Measurements from ENCODE around the gene KIF15.

The KIF15 gene

DNA sequence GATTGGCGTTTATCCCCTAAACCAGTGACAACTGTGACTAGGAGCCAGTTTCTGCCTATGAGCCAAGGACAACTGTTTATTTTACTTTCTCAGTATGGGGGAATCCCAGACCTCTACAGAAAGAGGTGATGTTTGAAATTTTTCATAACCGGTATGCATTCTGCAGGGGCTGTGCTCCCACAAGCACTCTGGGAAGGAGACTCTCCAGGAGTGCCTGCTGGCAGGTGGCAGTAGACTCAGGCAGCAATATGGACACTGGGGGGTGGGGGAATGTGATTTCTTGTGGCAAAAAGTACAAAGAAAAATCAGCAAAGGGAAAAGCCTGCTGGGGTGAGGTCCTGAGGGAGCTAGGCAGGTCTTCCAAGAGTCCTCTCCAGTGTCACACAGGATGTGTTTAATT lies 118.7 kb downstream of the KIF15 start:
- no peak for DNase-seq

GRCh38 chr3:44883213-44883955 lies 121.8 kb downstream of the KIF15 start:
- no peak for DNase-seq

DNA sequence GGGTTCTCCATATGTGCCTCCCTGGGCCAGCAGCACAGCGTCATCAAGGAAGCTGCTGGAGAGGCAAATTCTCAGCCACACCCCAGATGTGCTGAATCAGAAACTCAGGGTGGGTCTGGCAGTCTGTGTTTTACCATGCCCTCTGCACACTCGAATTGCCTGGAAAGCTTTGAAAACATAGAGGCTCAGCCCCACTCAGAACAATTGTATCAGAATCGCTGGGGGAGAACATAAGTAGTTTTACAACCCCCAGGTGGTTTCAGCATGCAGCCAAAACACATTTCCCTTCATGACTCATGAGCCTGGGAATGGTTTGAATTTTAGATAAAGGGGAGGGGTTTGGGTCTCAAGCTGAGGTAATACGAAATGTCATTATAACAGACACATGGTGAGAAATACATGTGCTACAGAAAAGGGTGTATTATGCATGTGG lies 122.4 kb downstream of the KIF15 start:
- DNase-seq = peak; percentile 93

- peak; percentile 98 for DNase-seq
These were observed 124.0 kb downstream of the KIF15 start for GRCh38 chr3:44885618-44886017.

DNA sequence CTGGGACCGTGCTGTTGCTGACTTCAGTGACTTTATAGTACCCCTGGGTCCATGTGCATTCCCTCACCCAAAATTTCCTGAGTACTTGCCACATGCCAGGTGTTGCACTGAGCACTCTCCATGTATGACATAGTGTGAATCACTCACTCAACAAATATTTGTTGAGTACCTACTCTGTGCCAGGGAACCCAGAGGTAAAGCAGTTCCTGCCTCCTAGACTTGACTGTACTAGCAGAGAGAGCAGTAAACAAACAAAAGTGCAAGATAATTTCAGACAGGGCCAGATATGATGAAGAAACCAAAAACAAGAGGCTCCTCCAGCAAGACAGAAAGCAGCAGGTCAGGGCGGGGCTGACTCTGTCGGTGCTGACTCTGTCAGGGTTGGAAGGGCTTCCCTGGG lies 125.0 kb downstream of the KIF15 start:
- DNase-seq = peak; percentile 21

- no peak for DNase-seq
These were observed 125.5 kb downstream of the KIF15 start for GRCh38 chr3:44887101-44887500.

- DNase-seq = no peak
These were observed 128.7 kb downstream of the KIF15 start for GRCh38 chr3:44890258-44890657.

DNA sequence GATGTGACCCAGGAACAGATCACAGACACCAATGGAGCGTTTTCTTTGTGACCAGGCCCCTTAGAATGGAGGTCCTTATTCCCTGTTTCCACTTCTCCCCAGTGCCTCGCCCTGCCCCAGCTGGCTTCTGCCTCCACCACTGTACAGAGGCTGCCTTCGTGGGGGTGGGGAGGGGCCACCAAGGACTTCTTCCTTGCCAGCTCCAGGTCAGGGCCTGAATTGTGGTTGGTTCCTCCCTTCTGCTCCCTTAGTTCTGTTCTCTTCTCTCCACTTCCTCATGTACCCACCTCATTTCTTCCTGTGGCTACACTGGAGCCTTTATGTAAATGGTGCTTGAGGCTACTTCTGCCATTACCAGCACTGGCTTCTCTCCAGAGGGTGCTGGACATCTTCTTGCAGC lies 129.3 kb downstream of the KIF15 start:
- no peak for DNase-seq

- peak; percentile 59 for DNase-seq
These were observed 131.1 kb downstream of the KIF15 start for GRCh38 chr3:44892689-44893088.

DNA sequence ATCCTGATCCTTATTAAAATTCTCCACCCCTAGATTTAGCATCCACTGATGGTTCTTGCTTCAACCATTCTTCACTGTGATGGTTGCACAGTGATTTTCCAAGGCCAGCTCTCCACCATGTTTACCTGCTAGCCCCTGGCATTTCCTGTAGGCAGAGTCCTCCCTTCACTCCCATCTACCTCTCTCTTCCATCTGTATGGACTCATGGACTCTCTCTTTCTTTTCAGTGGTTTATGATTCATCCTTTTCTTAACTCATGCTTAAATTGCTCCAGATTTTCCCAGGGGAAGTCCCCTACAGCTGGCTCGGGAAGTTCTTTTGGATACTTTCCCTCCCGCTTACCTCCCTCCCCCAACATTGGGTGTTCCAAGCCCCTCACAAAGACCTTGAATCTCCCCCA lies 131.5 kb downstream of the KIF15 start:
- DNase-seq = peak; percentile 88

GRCh38 chr3:44894485-44894884 lies 132.9 kb downstream of the KIF15 start:
- DNase-seq = no peak

GRCh38 chr3:44896440-44896839 lies 134.8 kb downstream of the KIF15 start:
- DNase-seq = no peak

- DNase-seq = no peak
These were observed 138.2 kb downstream of the KIF15 start for GRCh38 chr3:44899683-44900367.

GRCh38 chr3:44902628-44903027 lies 141.0 kb downstream of the KIF15 start:
- no peak for DNase-seq
